Gastrocnemius medialis (tissue), 4 donors: ENCODE data around the gene PELI3.

Experiments used
- CTCF ChIP-seq, 5 experiments: fragments of 450-650 bp in 3 of 5; fragments of 200-600 bp in 2 of 5; sonication (generic) in 2 of 5; IDR thresholded peaks in 4 of 5; conservative IDR thresholded peaks in 1 of 5; 1 replicate in 4 of 5; 2 replicates in 1 of 5; pipeline ENCODE4 v1.5.1; 2016 to 2019; ENCODE audit warnings: antibody characterized with exemption in 5 of 5, mild to moderate bottlenecking in 3 of 5, moderate library complexity in 3 of 5
- POLR2A ChIP-seq, 2 donors: fragments of 450-650 bp; IDR thresholded peaks; one replicate each; pipeline ENCODE4 v1.6.1; 2017; ENCODE audit warnings: antibody characterized with exemption in 2 of 2, mild to moderate bottlenecking in 2 of 2, moderate library complexity in 2 of 2

GRCh38 chr11:66510990-66511339 lies 44.3 kb downstream of the PELI3 start:
- TF ChIP-seq CTCF (IDR thresholded peaks at IDR 0.05 in 4 of 5, conservative IDR thresholded peaks at IDR 0.05 in 1 of 5) (no peak), POLR2A (IDR thresholded peaks at IDR 0.05) (no peak)
